GM18519 (cell line): ENCODE measurements around the gene TRAIP.

Experiments used
- ATAC-seq: cut with Tn5 transposase; IDR thresholded peaks from one replicate; pipeline ENCODE4 v1.9.1; 2021; ENCODE audit warnings: mild to moderate bottlenecking, moderate library complexity; ENCODE audit not compliant: unreplicated experiment, low FRiP score

TRAIP gene

GRCh38 chr3:49877716-49878115 lies 21.4 kb upstream of the TRAIP start:
- no peak for ATAC-seq

DNA sequence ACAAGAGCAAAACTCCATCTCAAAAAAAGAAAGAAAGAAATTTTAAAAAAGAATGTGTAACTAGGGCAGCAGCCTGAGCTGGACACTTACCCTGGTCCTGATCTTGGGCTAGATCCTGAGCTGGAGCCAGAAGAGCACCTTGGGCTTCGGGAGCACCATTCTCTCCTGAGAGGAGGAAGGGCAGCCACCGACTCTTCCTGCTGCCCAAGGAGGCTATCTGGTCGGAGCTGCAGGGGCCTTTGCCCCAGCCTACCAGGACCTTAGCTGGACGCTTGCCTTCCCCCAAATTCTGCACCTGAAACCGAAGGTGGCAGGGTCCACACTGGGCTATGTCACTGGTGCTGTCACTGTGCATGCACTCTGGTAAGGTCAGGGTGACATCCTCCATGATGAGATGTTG lies 20.2 kb upstream of the TRAIP start:
- ATAC-seq = no peak

DNA sequence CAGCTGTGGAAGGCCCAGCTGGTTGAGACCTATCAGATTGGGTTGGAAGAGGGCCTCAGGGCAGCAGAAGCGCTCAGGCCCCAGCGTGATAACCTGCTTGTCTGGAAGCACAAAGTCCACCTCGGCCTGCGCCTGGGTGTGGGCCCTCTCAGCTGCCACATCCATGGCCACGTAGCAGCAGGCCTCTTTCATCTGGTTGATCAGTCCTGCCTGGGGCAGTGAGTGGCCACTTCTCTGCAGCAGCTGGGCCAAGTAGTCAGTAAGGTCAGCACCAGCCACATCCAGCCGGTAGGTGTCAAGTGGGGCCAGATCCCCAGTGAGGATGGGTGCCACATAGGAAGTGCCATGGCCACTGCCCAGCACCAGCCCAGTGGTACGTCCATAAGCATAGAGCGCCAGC lies 17.3 kb upstream of the TRAIP start:
- ATAC-seq = no peak

GRCh38 chr3:49872801-49873281 lies 16.5 kb upstream of the TRAIP start:
- no peak for ATAC-seq

GRCh38 chr3:49871531-49872153 lies 15.3 kb upstream of the TRAIP start:
- no peak for ATAC-seq

GRCh38 chr3:49869525-49870126 lies 13.3 kb upstream of the TRAIP start, which contains the start of gene CAMKV:
CAMKV (minus strand) TSS chr3:49869906; CDS start chr3:49862388, 7,518 bp downstream.
- no peak for ATAC-seq

- ATAC-seq = no peak
Measured at GRCh38 chr3:49868862-49869466, 12.6 kb upstream of the TRAIP start.

DNA sequence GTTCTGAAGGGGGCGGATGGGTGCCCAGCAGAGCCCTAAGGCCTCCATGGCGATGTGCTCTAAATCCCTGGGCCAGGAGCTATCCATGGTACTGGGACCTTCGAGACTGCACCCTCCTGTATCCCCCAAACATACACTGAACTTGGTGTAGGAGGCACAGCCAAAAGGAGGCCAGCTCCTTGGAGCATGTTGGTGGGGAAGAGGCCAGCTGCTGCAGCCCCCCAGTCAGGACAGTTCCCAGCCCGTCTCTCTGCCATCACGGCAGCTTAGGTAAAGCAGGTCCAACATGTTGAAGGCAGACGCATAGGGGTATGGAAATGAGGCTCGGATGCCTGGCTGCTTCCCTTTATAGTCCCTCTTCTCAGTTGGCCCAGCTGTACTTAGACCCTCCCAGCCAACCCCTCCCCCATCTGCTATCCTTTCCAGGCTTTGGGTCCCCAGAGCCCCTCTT lies 11.5 kb upstream of the TRAIP start:
- ATAC-seq = no peak

DNA sequence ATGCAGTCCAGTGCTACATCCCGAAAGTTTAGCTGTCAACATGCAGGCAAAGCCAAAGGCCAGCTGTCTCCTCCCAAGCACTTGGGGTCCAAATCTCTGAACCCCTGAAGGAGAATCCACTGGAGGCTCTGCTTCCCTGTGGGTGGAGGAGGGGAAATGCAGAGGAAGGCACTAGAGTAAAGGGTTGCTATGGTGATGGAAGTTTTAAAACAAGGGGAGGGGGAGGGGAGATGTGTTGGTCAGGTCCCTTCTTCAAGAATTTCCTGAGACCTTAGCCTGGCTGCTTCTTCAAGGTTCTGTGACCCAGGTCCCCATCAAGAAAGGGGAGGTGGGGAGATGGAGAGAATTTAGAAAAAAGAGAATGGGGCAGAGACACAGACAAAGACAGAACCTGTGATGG lies 11.0 kb upstream of the TRAIP start:
- ATAC-seq = no peak

GRCh38 chr3:49865198-49865784 lies 8.9 kb upstream of the TRAIP start:
- no peak for ATAC-seq

DNA sequence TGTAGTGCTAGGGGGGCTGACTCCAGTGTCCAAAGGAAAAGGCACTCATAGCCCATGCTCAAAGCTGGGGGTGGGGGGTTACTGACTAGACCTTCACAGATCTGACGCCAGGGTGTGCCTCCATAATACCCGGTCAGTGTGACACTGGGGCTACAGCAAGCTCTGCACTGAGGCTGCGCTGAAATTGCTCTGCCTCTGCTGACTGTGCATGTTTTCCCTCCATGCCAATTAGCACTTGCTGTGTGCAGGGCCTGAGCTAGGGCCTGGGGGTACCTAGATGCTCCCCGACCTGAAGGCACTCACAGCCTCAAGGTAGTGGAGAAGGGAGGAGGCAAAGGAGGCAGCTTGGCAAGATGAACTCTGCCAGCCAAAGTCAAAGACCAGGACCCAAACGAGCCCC lies 8.1 kb upstream of the TRAIP start:
- no peak for ATAC-seq

- ATAC-seq = no peak
Measured at GRCh38 chr3:49859576-49860305, 3.4 kb upstream of the TRAIP start.

DNA sequence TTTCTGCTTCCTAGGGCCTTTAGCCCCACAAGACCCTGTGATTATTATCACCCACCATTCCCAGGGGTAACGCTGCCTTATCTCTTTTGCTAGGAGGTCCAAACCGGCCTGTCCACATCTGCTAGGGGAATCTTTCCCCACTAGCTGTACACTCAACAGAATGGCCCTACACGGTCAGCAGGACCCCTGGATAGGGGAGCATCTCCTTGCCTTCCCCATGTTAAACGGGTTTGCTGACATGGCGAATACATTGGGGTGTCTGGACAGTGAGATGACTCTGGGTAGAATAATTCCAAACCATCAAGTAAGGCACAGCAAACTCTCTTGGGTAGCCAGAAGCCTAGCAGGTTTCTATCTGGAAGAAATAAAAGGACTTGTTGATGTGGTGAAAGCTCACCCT lies 702 bp downstream of the TRAIP start:
- ATAC-seq = no peak

DNA sequence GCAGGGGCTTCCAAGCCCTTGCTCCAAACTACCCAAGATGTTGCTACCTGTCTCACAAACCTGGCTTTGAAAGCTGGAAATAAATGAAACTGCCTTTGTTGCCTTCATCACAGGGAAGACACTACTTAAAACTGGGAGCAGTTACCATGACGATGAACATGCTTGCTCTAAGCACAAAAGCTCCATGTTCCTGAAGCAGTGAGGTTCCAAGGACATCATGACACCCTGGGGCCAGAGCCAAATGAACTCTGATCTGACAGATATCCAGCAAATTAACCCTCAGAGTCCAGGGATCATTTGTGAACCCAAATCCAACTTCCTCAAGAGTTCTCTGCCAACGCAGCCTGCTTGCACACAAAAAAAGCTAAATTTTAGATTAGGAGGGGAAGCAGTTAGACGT lies 10.7 kb downstream of the TRAIP start:
- ATAC-seq = no peak

- ATAC-seq = no peak
Measured at GRCh38 chr3:49844464-49845183, 11.7 kb downstream of the TRAIP start.

GRCh38 chr3:49842843-49843517 lies 13.4 kb downstream of the TRAIP start:
- no peak for ATAC-seq

- ATAC-seq = no peak
Measured at GRCh38 chr3:49841806-49842205, 14.6 kb downstream of the TRAIP start.

- ATAC-seq = no peak
Measured at GRCh38 chr3:49841126-49841696, 15.2 kb downstream of the TRAIP start.

GRCh38 chr3:49840388-49840787 lies 16.0 kb downstream of the TRAIP start:
- ATAC-seq = no peak
